IPS-NIHi11 (cell line): ENCODE measurements around the gene PDIA5.
"Not testable (repeated sequence)": the region's sequence is repeated elsewhere in the genome, so short reads cannot be mapped to it uniquely, and the experiment has no call there.

ENCODE experiments used
- DNase-seq: peaks from one replicate; pipeline ENCODE4 v3.0.0; 2012; ENCODE audit warnings: mixed read lengths, low spot score

PDIA5 gene

GRCh38 chr3:123150449-123151215, 83.8 kb downstream of the PDIA5 start:
- no peak for DNase-seq

GRCh38 chr3:123151251-123151705, 84.5 kb downstream of the PDIA5 start:
- DNase-seq, result no peak

- DNase-seq, result not testable (repeated sequence)
Measured at GRCh38 chr3:123151853-123152420, 85.1 kb downstream of the PDIA5 start.

GRCh38 chr3:123152687-123153086, 85.9 kb downstream of the PDIA5 start:
- no peak for DNase-seq

GRCh38 chr3:123153125-123154019, 86.5 kb downstream of the PDIA5 start:
- no peak for DNase-seq

- DNase-seq, result no peak
Measured at GRCh38 chr3:123154020-123154985, 87.5 kb downstream of the PDIA5 start.

GRCh38 chr3:123155471-123156011, 88.7 kb downstream of the PDIA5 start:
- no peak for DNase-seq

- DNase-seq, result no peak
Measured at GRCh38 chr3:123156276-123156995, 89.6 kb downstream of the PDIA5 start.

GRCh38 chr3:123157209-123157597, 90.4 kb downstream of the PDIA5 start:
- no peak for DNase-seq

- no peak for DNase-seq
Measured at GRCh38 chr3:123157598-123158287, 90.9 kb downstream of the PDIA5 start.

GRCh38 chr3:123158330-123158729, 91.5 kb downstream of the PDIA5 start:
- DNase-seq, result no peak

GRCh38 chr3:123158899-123159390, 92.1 kb downstream of the PDIA5 start:
- DNase-seq, result no peak

GRCh38 chr3:123159926-123160635, 93.3 kb downstream of the PDIA5 start:
- no peak for DNase-seq

GRCh38 chr3:123161167-123161566, 94.3 kb downstream of the PDIA5 start:
- DNase-seq, result peak; percentile 62

GRCh38 chr3:123163141-123163540, 96.3 kb downstream of the PDIA5 start:
- DNase-seq, result no peak

- DNase-seq, result no peak
Measured at GRCh38 chr3:123165163-123165562, 98.3 kb downstream of the PDIA5 start.

- DNase-seq, result no peak
Measured at GRCh38 chr3:123167686-123168085, 100.9 kb downstream of the PDIA5 start.

- no peak for DNase-seq
Measured at GRCh38 chr3:123168122-123168521, 101.3 kb downstream of the PDIA5 start.

GRCh38 chr3:123168605-123169004, 101.8 kb downstream of the PDIA5 start:
- DNase-seq, result no peak
